Measurements from ENCODE around the gene DEFB132. TPM values are rescaled to one million over a fixed set of nuclear protein-coding genes. Genes with fewer than 3 reads are reported as not detected.
A peak's percentile ranks its signal among the peaks of the same experiment; 100 is the strongest.

The DEFB132 gene
- total and polyA plus RNA-seq, 2 donors, result 0.04 TPM; not detected in 1

- WGBS, result under 1% methylated on average over 98 of the region's 99 CpGs
- H3K27ac ChIP-seq (ENCODE audit: low read depth), result peak within 1 kb of the TSS; percentile 100
- H3K4me1 ChIP-seq (ENCODE audit: insufficient read depth), result no peaks in the 10 kb centered on the region
- DNase-seq (ENCODE audit: extremely low spot score), result peak; percentile 91
- peak within 1 kb of the TSS; percentile 87 for H3K4me3 ChIP-seq (ENCODE audit: low read depth, low read length)
- no peaks in the 10 kb centered on the region for H3K36me3 ChIP-seq (ENCODE audit: insufficient read depth)
Observed at GRCh38 chr20:297098-297924, 39.8 kb downstream of the DEFB132 start, which contains the start of gene ZCCHC3. ZCCHC3 (plus strand) TSS chr20:297570; CDS start chr20:297587, 17 bp downstream.

- peak overlapping the region; percentile 100 for H3K27ac ChIP-seq (ENCODE audit: low read depth)
- WGBS, result under 1% methylated on average over 75 of the region's 75 CpGs
- H3K36me3 ChIP-seq (ENCODE audit: insufficient read depth), result no peaks in the 10 kb centered on the region
- peak overlapping the region; percentile 87 for H3K4me3 ChIP-seq (ENCODE audit: low read depth, low read length)
- H3K4me1 ChIP-seq (ENCODE audit: insufficient read depth), result no peaks in the 10 kb centered on the region
- DNase-seq (ENCODE audit: extremely low spot score), result no peak
Observed at GRCh38 chr20:297925-298775, 40.6 kb downstream of the DEFB132 start.

- H3K27ac ChIP-seq (ENCODE audit: low read depth), result no peak overlapping the region
- no peaks in the 10 kb centered on the region for H3K36me3 ChIP-seq (ENCODE audit: insufficient read depth)
- DNase-seq (ENCODE audit: extremely low spot score), result no peak
- 4% methylated on average over 15 of the region's 15 CpGs for WGBS
- H3K4me3 ChIP-seq (ENCODE audit: low read depth, low read length), result peak overlapping the region; percentile 87
- H3K4me1 ChIP-seq (ENCODE audit: insufficient read depth), result no peaks in the 10 kb centered on the region
Observed at GRCh38 chr20:298776-299391, 41.4 kb downstream of the DEFB132 start.

GRCh38 chr20:300345-300990 lies 42.9 kb downstream of the DEFB132 start:
- Histone ChIP-seq H3K36me3 (ENCODE audit: insufficient read depth) (no peaks in the 10 kb centered on the region), H3K27ac (ENCODE audit: low read depth) (no peak overlapping the region), H3K4me1 (ENCODE audit: insufficient read depth) (no peaks in the 10 kb centered on the region), H3K4me3 (ENCODE audit: low read depth, low read length) (peak overlapping the region; percentile 15)
- DNase-seq (ENCODE audit: extremely low spot score), result no peak
- WGBS, result 23% methylated on average over 10 of the region's 10 CpGs

GRCh38 chr20:301886-302848 lies 44.6 kb downstream of the DEFB132 start:
- no peak overlapping the region for H3K4me3 ChIP-seq (ENCODE audit: low read depth, low read length)
- WGBS, result 58% methylated on average over 13 of the region's 13 CpGs
- no peak for DNase-seq (ENCODE audit: extremely low spot score)
- H3K27ac ChIP-seq (ENCODE audit: low read depth), result no peak overlapping the region
- no peaks in the 10 kb centered on the region for H3K36me3 ChIP-seq (ENCODE audit: insufficient read depth)
- no peaks in the 10 kb centered on the region for H3K4me1 ChIP-seq (ENCODE audit: insufficient read depth)

- Histone ChIP-seq H3K27ac (ENCODE audit: low read depth) (no peak overlapping the region), H3K4me3 (ENCODE audit: low read depth, low read length) (no peak overlapping the region), H3K4me1 (ENCODE audit: insufficient read depth) (no peaks in the 10 kb centered on the region), H3K36me3 (ENCODE audit: insufficient read depth) (no peaks in the 10 kb centered on the region)
- DNase-seq (ENCODE audit: extremely low spot score), result no peak
- WGBS, result 87% methylated on average over 11 of the region's 11 CpGs
Observed at GRCh38 chr20:305745-306144, 48.2 kb downstream of the DEFB132 start.

GRCh38 chr20:308427-309038 lies 51.0 kb downstream of the DEFB132 start:
- 62% methylated on average over 7 of the region's 7 CpGs for WGBS

GRCh38 chr20:309306-309840 lies 51.8 kb downstream of the DEFB132 start:
- Histone ChIP-seq H3K4me3 (ENCODE audit: low read depth, low read length) (peak overlapping the region; percentile 22), H3K4me1 (ENCODE audit: insufficient read depth) (no peaks in the 10 kb centered on the region), H3K36me3 (ENCODE audit: insufficient read depth) (no peaks in the 10 kb centered on the region), H3K27ac (ENCODE audit: low read depth) (peak overlapping the region; percentile 78)
- no peak for DNase-seq (ENCODE audit: extremely low spot score)
- 3% methylated on average over 6 of the region's 6 CpGs for WGBS

More at GRCh38 chr20:308427-309038, 51.0 kb downstream of the DEFB132 start:
- no peak overlapping the region for H3K4me3 ChIP-seq (ENCODE audit: low read depth, low read length)
- no peaks in the 10 kb centered on the region for H3K36me3 ChIP-seq (ENCODE audit: insufficient read depth)
- H3K4me1 ChIP-seq (ENCODE audit: insufficient read depth), result no peaks in the 10 kb centered on the region
- DNase-seq (ENCODE audit: extremely low spot score), result no peak
- no peak overlapping the region for H3K27ac ChIP-seq (ENCODE audit: low read depth)

- peak overlapping the region; percentile 78 for H3K27ac ChIP-seq (ENCODE audit: low read depth)
- no peaks in the 10 kb centered on the region for H3K36me3 ChIP-seq (ENCODE audit: insufficient read depth)
- 3% methylated on average over 31 of the region's 31 CpGs for WGBS
Observed at GRCh38 chr20:309841-310644, 52.5 kb downstream of the DEFB132 start.

GRCh38 chr20:310645-311044 lies 53.1 kb downstream of the DEFB132 start:
- Histone ChIP-seq H3K27ac (ENCODE audit: low read depth) (no peak overlapping the region), H3K4me3 (ENCODE audit: low read depth, low read length) (no peak overlapping the region), H3K36me3 (ENCODE audit: insufficient read depth) (no peaks in the 10 kb centered on the region), H3K4me1 (ENCODE audit: insufficient read depth) (no peaks in the 10 kb centered on the region)
- WGBS, result 4% methylated on average over 7 of the region's 7 CpGs
- DNase-seq (ENCODE audit: extremely low spot score), result no peak

More at GRCh38 chr20:309841-310644, 52.5 kb downstream of the DEFB132 start:
- H3K4me3 ChIP-seq (ENCODE audit: low read depth, low read length), result peak overlapping the region; percentile 36
- peak; percentile 99 for DNase-seq (ENCODE audit: extremely low spot score)
- H3K4me1 ChIP-seq (ENCODE audit: insufficient read depth), result no peaks in the 10 kb centered on the region
